Endometrial microvascular endothelial cells (primary cell): ENCODE measurements around the gene FMN1. TPM values are rescaled to one million over a fixed set of nuclear protein-coding genes. Genes with fewer than 3 reads are reported as not detected.

Source experiments
- in situ Hi-C: cut with HindIII; loops from 2 replicates; pipeline ENCODE4 v1.10.0; 2017; ENCODE audit warnings: low sequenced_read_pairs, low pct_unique_long_range_greater_than_20kb; ENCODE audit errors: inconsistent ontology term
- total RNA-seq: library from RNA; depleted of rRNA; stranded (reverse); fragments of >200 nt; gene quantifications from one replicate; pipeline ENCODE4 v1.2.3, GENCODE V29; 2015; ENCODE audit errors: inconsistent ontology term

The FMN1 gene
- total RNA-seq, 1 donor from 2014 or later = 0.65 TPM

GRCh38 chr15:33132722-33133345 is 61.7 kb downstream of the FMN1 start:
- in situ Hi-C loops = no loop called here

- in situ Hi-C loops = no loop called here
These were observed 62.3 kb downstream of the FMN1 start for GRCh38 chr15:33132233-33132580.

GRCh38 chr15:33131552-33132232 is 62.8 kb downstream of the FMN1 start:
- in situ Hi-C loops = no loop called here

- in situ Hi-C loops = no loop called here
These were observed 67.8 kb downstream of the FMN1 start for GRCh38 chr15:33126559-33127290.

- in situ Hi-C loops = no loop called here
These were observed 68.5 kb downstream of the FMN1 start for GRCh38 chr15:33125894-33126537.

GRCh38 chr15:33124811-33125210 is 69.7 kb downstream of the FMN1 start:
- in situ Hi-C loops = no loop called here

- in situ Hi-C loops = no loop called here
These were observed 70.2 kb downstream of the FMN1 start for GRCh38 chr15:33124279-33124678.

- in situ Hi-C loops = no loop called here
These were observed 74.6 kb downstream of the FMN1 start for GRCh38 chr15:33119865-33120264.

GRCh38 chr15:33119273-33119672 is 75.2 kb downstream of the FMN1 start:
- in situ Hi-C loops = no loop called here

- in situ Hi-C loops = no loop called here
These were observed 78.3 kb downstream of the FMN1 start for GRCh38 chr15:33116198-33116597.

GRCh38 chr15:33115191-33115861 is 79.2 kb downstream of the FMN1 start:
- in situ Hi-C loops = no loop called here

GRCh38 chr15:33114374-33114717 is 80.2 kb downstream of the FMN1 start:
- in situ Hi-C loops = no loop called here

GRCh38 chr15:33113666-33114373 is 80.7 kb downstream of the FMN1 start:
- in situ Hi-C loops = no loop called here

- in situ Hi-C loops = no loop called here
These were observed 81.9 kb downstream of the FMN1 start for GRCh38 chr15:33112541-33113105.

GRCh38 chr15:33111041-33111451 is 83.5 kb downstream of the FMN1 start:
- in situ Hi-C loops = no loop called here

GRCh38 chr15:33109345-33109744 is 85.2 kb downstream of the FMN1 start:
- in situ Hi-C loops = no loop called here

- in situ Hi-C loops = no loop called here
These were observed 86.0 kb downstream of the FMN1 start for GRCh38 chr15:33108518-33108917.

GRCh38 chr15:33107950-33108349 is 86.6 kb downstream of the FMN1 start:
- in situ Hi-C loops = no loop called here
